Karpas-422 (cell line): Measurements from ENCODE around the gene IGIP. TPM values are rescaled to one million over a fixed set of nuclear protein-coding genes. Genes with fewer than 3 reads are reported as not detected.

Source experiments
- DNase-seq: peaks from one replicate; pipeline ENCODE4 v3.0.0-alpha.2; 2015
- H2AFZ ChIP-seq: fragments of 200-600 bp; sonication (generic); 2 replicates; pipeline ENCODE4 v1.6.1; 2014; ENCODE audit warnings: antibody characterized with exemption, low read length, mixed read lengths
- H3K27ac ChIP-seq: fragments of 200-600 bp; sonication (generic); 2 replicates; pipeline ENCODE4 v1.5.1; 2014; ENCODE audit warnings: mild to moderate bottlenecking, low read length, moderate library complexity
- H3K27me3 ChIP-seq: fragments of 200-600 bp; sonication (generic); 2 replicates; pipeline ENCODE4 v1.6.1; 2014; ENCODE audit warnings: low read length, mixed read lengths
- H3K36me3 ChIP-seq: fragments of 200-600 bp; sonication (generic); 2 replicates; pipeline ENCODE4 v1.6.1; 2014; ENCODE audit warnings: low read length, mixed read lengths; ENCODE audit not compliant: insufficient read depth
- H3K4me1 ChIP-seq: fragments of 200-600 bp; sonication (generic); 2 replicates; pipeline ENCODE4 v1.6.1; 2014; ENCODE audit warnings: mild to moderate bottlenecking, low read length, mixed read lengths
- H3K4me2 ChIP-seq: fragments of 200-600 bp; sonication (generic); 2 replicates; pipeline ENCODE4 v1.6.1; 2014; ENCODE audit warnings: low read length, low read depth, mild to moderate bottlenecking; ENCODE audit not compliant: poor library complexity, severe bottlenecking
- H3K4me3 ChIP-seq: fragments of 200-600 bp; sonication (generic); 2 replicates; pipeline ENCODE4 v1.5.1; 2014; ENCODE audit warnings: mild to moderate bottlenecking, antibody characterized with exemption, low read length, mixed read lengths
- H3K79me2 ChIP-seq: fragments of 200-600 bp; sonication (generic); 2 replicates; pipeline ENCODE4 v1.6.1; 2014; ENCODE audit warnings: mild to moderate bottlenecking, low read length, mixed read lengths
- H3K9ac ChIP-seq: fragments of 200-600 bp; sonication (generic); 2 replicates; pipeline ENCODE4 v1.6.0; 2014; ENCODE audit warnings: low read length
- H3K9me2 ChIP-seq: fragments of 200-600 bp; sonication (generic), shearing (Covaris generic); replicated peaks from 2 replicates; pipeline ENCODE4 v1.6.0; 2014; ENCODE audit warnings: mild to moderate bottlenecking, low read length, moderate library complexity; ENCODE audit not compliant: insufficient read depth
- H3K9me3 ChIP-seq: fragments of 300-700, 200-600 bp; sonication (generic); 2 replicates; pipeline ENCODE4 v1.6.1; 2014; ENCODE audit warnings: low read length, mixed read lengths
- H4K20me1 ChIP-seq: fragments of 200-600 bp; sonication (generic); 2 replicates; pipeline ENCODE4 v1.6.1; 2014; ENCODE audit warnings: mild to moderate bottlenecking, antibody characterized with exemption, low read length, low read depth; ENCODE audit not compliant: insufficient read depth
- total RNA-seq: library from RNA; depleted of rRNA; stranded (reverse); fragments of >200 nt; shearing (Covaris generic); gene quantifications from 2 replicates; pipeline ENCODE4 v1.2.3, GENCODE V29; 2014; ENCODE audit warnings: low replicate concordance

The IGIP gene
- total RNA-seq, 1 experiment from 2014 or later = 3.9 TPM

DNA sequence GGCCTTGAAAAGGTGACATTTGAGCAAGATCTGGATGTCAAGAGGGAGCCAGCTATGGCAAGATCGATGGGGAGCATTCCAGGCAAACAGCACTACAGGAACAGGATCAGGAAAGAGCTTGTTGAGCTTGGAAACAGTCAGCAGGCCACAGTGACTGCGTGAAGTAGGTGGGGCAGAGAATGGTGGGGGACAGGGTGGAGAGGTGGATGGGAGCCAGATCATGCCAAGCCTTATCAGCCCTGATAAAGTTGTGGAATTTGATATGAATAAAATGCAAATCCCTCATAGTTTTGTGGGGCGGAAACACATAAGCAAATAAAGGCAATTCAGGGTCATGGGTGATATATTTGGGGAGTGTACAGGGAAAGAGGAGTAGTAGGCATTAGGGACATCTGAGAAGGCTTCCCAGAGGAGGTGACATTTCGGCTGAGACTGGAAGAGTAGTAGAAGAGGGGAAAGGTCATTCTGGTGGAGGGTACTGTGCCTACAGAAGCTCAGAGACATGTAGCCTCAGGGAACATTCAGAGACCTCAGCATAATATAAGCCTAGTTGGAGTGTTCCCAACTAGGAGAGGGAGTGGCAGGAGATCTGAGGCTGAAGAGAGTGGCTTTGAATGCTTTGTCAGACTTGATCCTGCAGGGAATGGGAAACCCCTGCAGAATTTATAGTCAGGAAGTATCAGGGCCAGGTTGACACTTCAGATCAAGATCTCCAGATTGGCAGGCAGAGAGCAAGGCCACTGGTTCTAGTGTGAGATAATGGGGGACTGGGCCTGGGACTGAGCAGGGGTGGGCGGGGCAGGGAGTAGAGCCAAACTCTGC lies 39.6 kb downstream of the IGIP start:
- no peaks in the 10 kb centered on the region for H3K36me3 ChIP-seq
- no peaks in the 10 kb centered on the region for H3K4me1 ChIP-seq
- H3K4me2 ChIP-seq = no peak overlapping the region
- no peaks in the 10 kb centered on the region for H3K27me3 ChIP-seq
- H3K9me3 ChIP-seq = no peaks in the 10 kb centered on the region
- no peak overlapping the region for H3K9ac ChIP-seq
- no peaks in the 10 kb centered on the region for H3K79me2 ChIP-seq
- DNase-seq = no peak
- H3K27ac ChIP-seq = no peak overlapping the region
- no peak overlapping the region for H3K4me3 ChIP-seq
- H4K20me1 ChIP-seq = no peaks in the 10 kb centered on the region
- H2AFZ ChIP-seq = no peak overlapping the region
- no peaks in the 10 kb centered on the region for H3K9me2 ChIP-seq

DNA sequence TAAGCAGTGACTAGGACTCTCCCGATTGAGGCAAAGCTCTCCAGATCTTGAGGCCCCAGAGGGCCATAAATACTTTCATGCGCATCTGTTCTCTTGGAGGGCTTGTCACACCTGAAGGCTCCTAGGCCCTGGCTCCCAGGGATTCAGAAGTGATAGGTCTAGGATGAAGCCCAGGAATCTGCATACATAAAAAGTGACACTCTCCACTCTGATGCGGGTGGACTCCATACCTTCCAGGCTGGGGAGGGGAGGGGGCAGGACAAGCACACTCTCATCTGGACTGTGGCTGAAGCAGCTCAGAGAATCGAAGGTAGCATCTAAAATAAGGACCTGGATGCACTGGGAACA lies 40.2 kb downstream of the IGIP start:
- no peak overlapping the region for H3K4me2 ChIP-seq

DNA sequence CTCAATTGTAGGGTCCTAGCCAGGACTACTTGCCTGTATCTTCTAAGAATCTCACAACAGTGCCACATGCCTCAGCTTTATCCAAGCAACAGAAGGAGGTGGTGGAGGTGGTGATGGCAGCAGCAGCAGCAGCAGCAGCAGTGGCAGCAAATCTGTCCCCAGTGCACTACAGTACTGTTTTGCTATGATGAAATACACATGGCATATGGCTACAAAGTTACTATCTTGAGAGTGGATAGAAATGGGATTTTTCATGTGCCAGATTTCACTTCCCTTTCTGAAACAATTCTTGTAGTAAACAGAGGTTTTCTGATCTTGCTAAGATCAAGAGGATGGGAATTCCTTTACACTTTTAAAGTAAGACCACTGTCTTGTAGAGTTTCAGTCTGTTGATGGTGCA lies 41.2 kb downstream of the IGIP start:
- Histone ChIP-seq H4K20me1 (no peaks in the 10 kb centered on the region), H3K27me3 (no peaks in the 10 kb centered on the region), H3K4me1 (no peaks in the 10 kb centered on the region), H3K9ac (no peak overlapping the region), H3K27ac (no peak overlapping the region), H2AFZ (no peak overlapping the region), H3K9me2 (no peaks in the 10 kb centered on the region), H3K4me2 (no peak overlapping the region), H3K36me3 (no peaks in the 10 kb centered on the region), H3K9me3 (no peaks in the 10 kb centered on the region), H3K4me3 (no peak overlapping the region), H3K79me2 (no peaks in the 10 kb centered on the region)
- DNase-seq = no peak

More for the DNA sequence above, 40.2 kb downstream of the IGIP start:
- no peaks in the 10 kb centered on the region for H3K79me2 ChIP-seq
- no peaks in the 10 kb centered on the region for H3K27me3 ChIP-seq
- H3K9ac ChIP-seq = no peak overlapping the region
- H3K9me3 ChIP-seq = no peaks in the 10 kb centered on the region
- H3K36me3 ChIP-seq = no peaks in the 10 kb centered on the region
- no peak overlapping the region for H3K27ac ChIP-seq
- H3K4me1 ChIP-seq = no peaks in the 10 kb centered on the region
- H2AFZ ChIP-seq = no peak overlapping the region
- H3K4me3 ChIP-seq = no peak overlapping the region
- DNase-seq = no peak
- no peaks in the 10 kb centered on the region for H4K20me1 ChIP-seq
- no peaks in the 10 kb centered on the region for H3K9me2 ChIP-seq

DNA sequence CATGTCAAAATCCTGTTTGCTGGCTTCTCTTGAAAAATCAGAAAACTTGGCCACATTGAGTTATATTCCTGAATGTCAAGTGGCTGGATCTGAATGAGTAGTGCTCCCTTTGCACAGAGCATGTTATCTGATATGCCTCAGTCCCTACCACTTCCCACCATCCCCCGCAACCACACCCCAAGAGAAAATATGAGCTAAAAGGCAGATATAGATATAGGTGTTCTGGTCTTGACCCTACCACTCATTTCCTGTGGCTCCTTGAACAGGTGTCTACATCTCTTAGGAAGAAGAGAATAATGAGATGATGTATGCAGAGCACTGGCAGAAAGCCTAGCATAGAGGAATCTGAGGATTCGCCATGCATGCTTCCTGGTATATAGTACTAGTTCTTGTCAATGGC lies 42.6 kb downstream of the IGIP start:
- Histone ChIP-seq H3K9ac (no peak overlapping the region), H3K36me3 (no peaks in the 10 kb centered on the region), H2AFZ (no peak overlapping the region), H4K20me1 (no peaks in the 10 kb centered on the region), H3K27me3 (no peaks in the 10 kb centered on the region), H3K4me1 (no peaks in the 10 kb centered on the region), H3K4me2 (no peak overlapping the region), H3K27ac (no peak overlapping the region), H3K9me2 (no peaks in the 10 kb centered on the region), H3K4me3 (no peak overlapping the region), H3K9me3 (no peaks in the 10 kb centered on the region), H3K79me2 (no peaks in the 10 kb centered on the region)
- no peak for DNase-seq

DNA sequence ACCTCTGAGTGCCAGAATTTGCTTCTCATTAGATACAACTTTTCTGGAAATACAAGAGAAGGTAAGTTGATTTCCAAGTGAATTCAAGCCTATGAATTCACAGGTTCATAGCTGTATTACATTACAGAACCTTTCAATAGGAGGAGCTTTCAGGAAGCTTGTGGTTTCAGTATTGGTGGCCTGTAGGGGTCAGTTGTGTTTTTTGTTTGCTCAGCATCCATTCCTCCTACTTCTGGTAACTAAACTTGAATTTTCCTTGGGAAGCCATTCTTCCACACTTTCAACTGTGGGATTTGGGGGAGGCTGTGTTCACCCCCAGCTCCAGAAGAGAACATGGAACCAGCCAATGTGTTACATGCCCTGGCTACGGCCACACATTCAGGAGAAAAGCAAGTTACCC lies 43.7 kb downstream of the IGIP start:
- Histone ChIP-seq H3K27ac (no peak overlapping the region), H4K20me1 (no peaks in the 10 kb centered on the region), H3K4me1 (peaks cover 2% of the 10 kb centered on the region), H2AFZ (no peak overlapping the region), H3K27me3 (no peaks in the 10 kb centered on the region), H3K9me3 (no peaks in the 10 kb centered on the region), H3K9me2 (no peaks in the 10 kb centered on the region), H3K9ac (no peak overlapping the region), H3K4me2 (no peak overlapping the region), H3K4me3 (no peak overlapping the region), H3K79me2 (no peaks in the 10 kb centered on the region), H3K36me3 (no peaks in the 10 kb centered on the region)
- no peak for DNase-seq

DNA sequence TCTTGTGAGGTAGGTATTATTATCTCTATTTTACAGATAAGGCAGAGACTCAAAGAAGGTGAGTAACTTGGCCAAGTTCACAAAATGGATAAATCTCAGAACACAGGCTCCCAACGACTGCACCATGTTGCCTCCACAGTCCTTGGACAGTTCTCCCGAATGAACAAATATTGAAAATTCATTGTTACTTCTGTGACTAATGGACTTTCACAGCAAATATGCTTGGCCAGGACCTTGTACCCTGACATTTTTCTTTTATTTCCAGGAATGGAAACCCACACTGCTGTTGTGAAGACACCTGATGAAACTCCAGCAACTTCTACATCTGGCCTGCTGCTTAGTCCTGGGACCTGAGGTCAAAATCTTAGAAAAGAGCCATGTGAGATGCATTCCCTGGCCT lies 46.7 kb downstream of the IGIP start:
- Histone ChIP-seq H3K9ac (no peak overlapping the region), H2AFZ (no peak overlapping the region), H3K4me3 (no peak overlapping the region), H3K4me2 (no peak overlapping the region), H3K9me2 (no peaks in the 10 kb centered on the region), H3K27ac (no peak overlapping the region), H3K9me3 (no peaks in the 10 kb centered on the region), H3K27me3 (no peaks in the 10 kb centered on the region), H4K20me1 (no peaks in the 10 kb centered on the region), H3K79me2 (no peaks in the 10 kb centered on the region), H3K36me3 (no peaks in the 10 kb centered on the region), H3K4me1 (peaks cover 14% of the 10 kb centered on the region)
- DNase-seq = no peak

DNA sequence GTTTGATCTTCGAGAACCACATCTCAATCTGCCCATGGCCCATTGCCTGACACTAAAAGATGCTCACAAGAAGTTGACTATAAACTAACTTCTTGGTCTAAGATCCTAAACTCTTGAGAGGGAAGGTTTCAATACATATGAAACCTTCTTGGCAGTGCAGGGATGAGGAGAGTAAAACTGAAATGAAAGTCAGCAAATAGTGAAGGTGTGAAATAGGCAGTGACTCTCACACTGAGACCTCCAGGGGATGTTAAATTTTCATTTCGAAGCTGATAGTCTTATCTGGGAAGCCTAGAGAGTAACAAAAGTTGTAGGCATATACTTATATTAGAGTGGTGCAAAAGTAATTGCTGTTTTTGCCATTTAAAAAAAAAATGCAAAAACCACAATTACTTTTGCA lies 48.3 kb downstream of the IGIP start:
- H3K27ac ChIP-seq = no peak overlapping the region
- H3K4me2 ChIP-seq = peak overlapping the region; percentile 75
- no peaks in the 10 kb centered on the region for H3K79me2 ChIP-seq
- no peaks in the 10 kb centered on the region for H4K20me1 ChIP-seq
- H3K9me2 ChIP-seq = no peaks in the 10 kb centered on the region
- H3K4me1 ChIP-seq = peaks cover 14% of the 10 kb centered on the region
- no peak overlapping the region for H3K9ac ChIP-seq
- no peak overlapping the region for H2AFZ ChIP-seq
- no peaks in the 10 kb centered on the region for H3K36me3 ChIP-seq
- no peaks in the 10 kb centered on the region for H3K9me3 ChIP-seq
- no peak overlapping the region for H3K4me3 ChIP-seq
- no peak for DNase-seq
- no peaks in the 10 kb centered on the region for H3K27me3 ChIP-seq

DNA sequence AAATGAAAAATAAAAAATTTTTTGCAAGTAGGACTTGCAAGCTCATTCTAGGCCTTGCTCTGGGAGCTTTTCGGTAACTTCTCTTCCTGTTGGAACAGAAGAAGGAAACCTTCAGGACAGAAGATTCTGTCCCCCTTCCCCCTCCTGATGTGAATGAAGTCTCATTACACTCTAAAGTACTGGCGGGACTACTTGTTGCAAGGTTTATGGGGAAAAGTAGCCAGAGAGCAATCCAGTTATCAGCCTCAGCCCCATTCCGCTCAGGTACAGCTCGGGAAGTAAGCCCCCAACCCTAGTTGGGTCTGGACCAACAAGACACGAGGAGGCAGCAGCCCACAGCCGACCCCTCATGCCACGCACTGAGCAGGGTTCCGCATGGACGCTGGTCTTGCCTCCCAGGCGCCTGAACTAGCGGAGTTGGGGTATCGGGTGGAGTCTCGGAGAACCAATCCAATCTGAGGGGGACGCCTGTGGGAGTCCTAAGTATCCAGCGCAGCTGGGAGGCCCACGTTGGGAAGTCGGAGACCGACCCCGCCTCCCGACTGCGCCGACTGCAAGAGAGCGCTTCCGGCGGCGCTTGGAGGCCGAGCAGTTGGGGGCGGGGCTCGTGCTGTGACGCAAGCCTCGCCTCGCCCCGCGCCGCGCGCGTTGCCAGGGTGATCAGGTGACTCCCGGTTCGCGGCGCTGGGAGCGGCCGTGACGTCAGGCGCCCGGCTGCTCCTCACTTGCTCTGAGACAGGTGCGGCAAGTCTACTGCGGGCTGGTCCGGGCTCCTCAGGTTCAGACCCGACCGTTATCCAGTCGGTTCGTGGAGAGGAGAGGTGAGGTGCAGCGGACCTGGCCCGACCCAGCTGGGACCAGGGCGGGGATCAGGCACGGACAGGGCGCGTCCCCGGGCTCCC lies 49.0 kb downstream of the IGIP start, which contains the start of gene CYSTM1:
Gene CYSTM1 (plus strand): TSS at position 724 of the 902 bp plus-strand sequence. CDS start 19,278 bp downstream, outside the sequence.
- peak within 1 kb of the TSS; percentile 98 for H2AFZ ChIP-seq
- H4K20me1 ChIP-seq = no peaks in the 10 kb centered on the region
- H3K9me3 ChIP-seq = no peaks in the 10 kb centered on the region
- no peaks in the 10 kb centered on the region for H3K79me2 ChIP-seq
- H3K27me3 ChIP-seq = no peaks in the 10 kb centered on the region
- H3K36me3 ChIP-seq = no peaks in the 10 kb centered on the region
- H3K9me2 ChIP-seq = no peaks in the 10 kb centered on the region
- peak within 1 kb of the TSS; percentile 75 for H3K4me2 ChIP-seq
- no peak within 1 kb of the TSS for H3K27ac ChIP-seq
- H3K4me3 ChIP-seq = peak within 1 kb of the TSS; percentile 99
- H3K4me1 ChIP-seq = peaks cover 14% of the 10 kb centered on the region
- peak within 1 kb of the TSS; percentile 70 for H3K9ac ChIP-seq
- DNase-seq = peak; percentile 97
